ENCODE data around the gene SQSTM1. TPM values are rescaled to one million over a fixed set of nuclear protein-coding genes. Genes with fewer than 3 reads are reported as not detected.
A peak's percentile ranks its signal among the peaks of the same experiment; 100 is the strongest.

SQSTM1 gene
- total RNA-seq, 1 donor from 2014 or later = 146 TPM

DNA sequence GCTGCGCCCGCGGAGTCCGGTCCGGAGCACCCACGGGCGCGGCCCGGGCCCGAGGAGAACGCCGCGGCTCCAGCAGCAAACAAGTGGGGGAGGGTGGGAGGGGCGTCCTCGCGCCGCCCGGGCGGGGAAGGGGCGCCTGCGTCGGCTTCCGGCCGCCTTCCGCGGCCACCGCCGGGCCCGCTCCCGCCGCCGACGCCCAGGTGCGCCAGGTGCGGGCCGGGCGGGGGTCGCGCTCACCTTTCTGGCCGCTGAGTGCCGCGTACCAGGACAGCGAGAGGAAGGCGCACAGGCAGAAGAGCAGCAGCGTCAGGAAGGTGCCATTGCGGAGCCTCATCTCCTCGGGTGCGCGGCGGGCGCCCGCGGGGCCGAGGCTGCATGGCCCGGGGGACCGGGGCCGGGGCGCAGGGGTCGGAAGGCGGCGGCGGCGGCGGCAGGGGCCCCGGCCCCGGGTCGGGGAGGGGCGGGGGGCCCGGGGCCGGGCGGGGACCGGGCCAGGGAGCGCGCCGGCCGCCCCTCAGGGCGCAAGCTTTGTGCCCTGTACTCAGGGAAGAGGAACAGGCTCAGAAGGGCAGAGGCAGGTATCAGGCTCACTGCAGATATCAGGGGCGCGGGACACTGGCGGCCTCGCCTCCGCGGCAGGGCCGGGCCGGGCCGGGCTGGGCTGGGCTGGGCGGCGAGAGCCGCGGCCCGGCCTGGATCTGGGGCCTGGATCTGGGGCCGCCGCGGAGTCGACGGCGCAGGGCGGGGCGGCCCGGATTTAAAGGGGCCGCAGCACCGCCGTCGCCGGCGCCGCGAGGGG, 14.3 kb upstream of the SQSTM1 start, which contains the start of gene MGAT4B:
Gene MGAT4B, minus strand, starts transcription at position 617 of the 799 bp plus-strand sequence. Its CDS starts 283 bp downstream, at position 334.
- Mint-ChIP-seq H3K27ac (no peak within 1 kb of the TSS), H3K36me3 (peaks cover 4% of the 10 kb centered on the region), H3K27me3 (ENCODE audit: low read depth) (no peaks in the 10 kb centered on the region), H3K9me3 (no peaks in the 10 kb centered on the region), H3K4me1 (peaks cover 29% of the 10 kb centered on the region), H3K4me3 (peak within 1 kb of the TSS; percentile 73)
- TF ChIP-seq, protein P1, sequence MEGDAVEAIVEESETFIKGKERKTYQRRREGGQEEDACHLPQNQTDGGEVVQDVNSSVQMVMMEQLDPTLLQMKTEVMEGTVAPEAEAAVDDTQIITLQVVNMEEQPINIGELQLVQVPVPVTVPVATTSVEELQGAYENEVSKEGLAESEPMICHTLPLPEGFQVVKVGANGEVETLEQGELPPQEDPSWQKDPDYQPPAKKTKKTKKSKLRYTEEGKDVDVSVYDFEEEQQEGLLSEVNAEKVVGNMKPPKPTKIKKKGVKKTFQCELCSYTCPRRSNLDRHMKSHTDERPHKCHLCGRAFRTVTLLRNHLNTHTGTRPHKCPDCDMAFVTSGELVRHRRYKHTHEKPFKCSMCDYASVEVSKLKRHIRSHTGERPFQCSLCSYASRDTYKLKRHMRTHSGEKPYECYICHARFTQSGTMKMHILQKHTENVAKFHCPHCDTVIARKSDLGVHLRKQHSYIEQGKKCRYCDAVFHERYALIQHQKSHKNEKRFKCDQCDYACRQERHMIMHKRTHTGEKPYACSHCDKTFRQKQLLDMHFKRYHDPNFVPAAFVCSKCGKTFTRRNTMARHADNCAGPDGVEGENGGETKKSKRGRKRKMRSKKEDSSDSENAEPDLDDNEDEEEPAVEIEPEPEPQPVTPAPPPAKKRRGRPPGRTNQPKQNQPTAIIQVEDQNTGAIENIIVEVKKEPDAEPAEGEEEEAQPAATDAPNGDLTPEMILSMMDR (IDR thresholded peaks at IDR 0.05; ENCODE audit: unreplicated experiment) = no peak
- peak in 1 of 2 experiments; percentile 67 for DNase-seq (ENCODE audit: low spot score in 2 of 2, unreplicated experiment in 2 of 2)

DNA sequence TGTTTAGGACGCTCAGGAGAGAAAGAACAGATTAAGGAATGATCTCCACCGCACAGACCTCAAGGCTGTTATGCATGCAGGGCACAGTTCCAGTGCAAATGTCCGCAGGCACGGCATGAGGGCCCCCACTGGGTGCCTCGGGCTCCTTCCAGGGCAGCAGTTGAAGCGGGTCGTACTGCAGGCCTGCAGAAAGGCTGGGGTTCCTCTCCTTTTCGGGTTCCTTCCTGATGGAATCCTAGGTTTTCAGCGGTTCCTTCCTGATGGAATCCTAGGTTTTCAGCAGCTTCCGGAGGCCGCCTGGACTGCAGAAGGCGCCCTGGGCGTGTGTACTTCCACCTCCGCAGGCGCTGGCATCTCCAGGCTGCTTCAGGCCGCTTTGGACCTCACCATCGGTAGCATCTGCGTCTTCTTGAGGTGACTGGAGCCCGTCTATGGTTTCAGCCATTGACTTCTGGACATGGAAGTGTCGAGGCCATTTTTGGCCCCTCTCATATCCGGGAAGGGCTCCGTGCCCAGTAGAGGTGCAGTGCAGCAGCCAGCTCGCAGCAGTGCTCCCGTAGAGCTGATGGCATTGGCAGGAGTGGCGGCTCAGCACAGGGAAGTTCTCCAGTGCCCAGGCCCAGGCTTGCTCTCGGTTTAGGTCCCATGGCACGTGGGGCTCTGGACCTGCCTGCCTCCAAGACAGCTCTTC, 8.4 kb upstream of the SQSTM1 start:
- no peak overlapping the region for H3K27ac Mint-ChIP-seq
- no peaks in the 10 kb centered on the region for H3K27me3 Mint-ChIP-seq (ENCODE audit: low read depth)
- H3K36me3 Mint-ChIP-seq = peaks cover 13% of the 10 kb centered on the region
- DNase-seq (ENCODE audit: low spot score in 2 of 2, unreplicated experiment in 2 of 2) = no peak
- no peaks in the 10 kb centered on the region for H3K9me3 Mint-ChIP-seq
- no peaks in the 10 kb centered on the region for H3K4me1 Mint-ChIP-seq
- H3K4me3 Mint-ChIP-seq = no peak overlapping the region
- TF ChIP-seq, protein P1 (IDR thresholded peaks at IDR 0.05; ENCODE audit: unreplicated experiment) = no peak

DNA sequence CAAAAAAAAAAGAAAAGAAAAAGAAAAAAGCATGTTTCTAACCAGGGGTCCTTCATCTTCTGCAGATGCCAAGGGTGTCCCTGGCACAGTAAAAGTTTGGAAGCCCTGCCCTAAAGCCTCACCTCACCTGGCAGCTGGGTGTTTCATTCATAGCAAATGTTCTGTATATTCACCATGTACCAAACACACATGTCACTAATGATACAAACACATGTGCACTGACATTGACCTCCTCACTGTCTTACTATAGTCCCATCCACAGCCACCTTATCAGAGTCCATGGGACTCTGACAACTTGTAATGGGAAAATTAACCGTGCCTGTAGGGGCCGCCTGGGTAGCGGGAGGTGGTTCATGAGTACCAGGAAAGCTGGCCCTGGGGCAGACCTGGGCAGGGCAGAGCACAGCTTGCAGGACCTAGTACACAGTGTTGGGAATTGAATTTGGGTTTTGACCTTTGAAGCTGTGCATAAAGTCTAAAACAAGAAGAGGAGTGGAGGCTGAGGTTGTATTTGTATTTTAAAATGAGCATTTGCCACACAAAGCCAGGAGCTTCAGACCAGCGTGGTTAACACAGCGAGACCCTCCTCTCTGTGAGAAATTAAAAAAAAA, 7.6 kb upstream of the SQSTM1 start:
- H3K4me3 Mint-ChIP-seq = no peak overlapping the region
- peaks cover 13% of the 10 kb centered on the region for H3K36me3 Mint-ChIP-seq
- H3K27ac Mint-ChIP-seq = no peak overlapping the region
- DNase-seq (ENCODE audit: low spot score in 2 of 2, unreplicated experiment in 2 of 2) = no peak
- no peaks in the 10 kb centered on the region for H3K9me3 Mint-ChIP-seq
- TF ChIP-seq, protein P1 (IDR thresholded peaks at IDR 0.05; ENCODE audit: unreplicated experiment) = no peak
- no peaks in the 10 kb centered on the region for H3K27me3 Mint-ChIP-seq (ENCODE audit: low read depth)
- H3K4me1 Mint-ChIP-seq = peaks cover 3% of the 10 kb centered on the region

DNA sequence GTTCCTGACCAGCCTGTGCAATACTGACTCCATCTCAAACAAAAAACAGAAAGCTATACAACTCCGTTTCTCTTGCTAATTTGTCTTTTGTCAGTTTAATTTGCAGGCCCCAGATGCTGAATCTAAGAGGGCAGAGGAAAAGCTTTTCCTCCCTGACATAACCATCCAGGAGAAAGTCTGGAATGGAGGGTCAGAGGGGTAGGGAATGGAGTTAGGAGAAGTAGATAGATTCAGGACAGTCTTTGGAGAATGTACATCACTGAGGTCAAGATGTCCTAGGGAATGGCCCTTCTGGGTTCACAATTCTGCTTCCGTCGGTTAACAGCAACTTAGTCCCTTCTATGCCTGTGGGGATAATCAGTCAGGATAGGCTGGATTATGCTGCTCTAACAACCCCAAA, 6.6 kb upstream of the SQSTM1 start:
- Mint-ChIP-seq H3K27me3 (ENCODE audit: low read depth) (no peaks in the 10 kb centered on the region), H3K9me3 (no peaks in the 10 kb centered on the region), H3K27ac (no peak overlapping the region), H3K4me1 (peaks cover 9% of the 10 kb centered on the region), H3K36me3 (peaks cover 13% of the 10 kb centered on the region), H3K4me3 (no peak overlapping the region)
- no peak for DNase-seq (ENCODE audit: low spot score in 2 of 2, unreplicated experiment in 2 of 2)
- TF ChIP-seq, protein P1 (IDR thresholded peaks at IDR 0.05; ENCODE audit: unreplicated experiment) = no peak

DNA sequence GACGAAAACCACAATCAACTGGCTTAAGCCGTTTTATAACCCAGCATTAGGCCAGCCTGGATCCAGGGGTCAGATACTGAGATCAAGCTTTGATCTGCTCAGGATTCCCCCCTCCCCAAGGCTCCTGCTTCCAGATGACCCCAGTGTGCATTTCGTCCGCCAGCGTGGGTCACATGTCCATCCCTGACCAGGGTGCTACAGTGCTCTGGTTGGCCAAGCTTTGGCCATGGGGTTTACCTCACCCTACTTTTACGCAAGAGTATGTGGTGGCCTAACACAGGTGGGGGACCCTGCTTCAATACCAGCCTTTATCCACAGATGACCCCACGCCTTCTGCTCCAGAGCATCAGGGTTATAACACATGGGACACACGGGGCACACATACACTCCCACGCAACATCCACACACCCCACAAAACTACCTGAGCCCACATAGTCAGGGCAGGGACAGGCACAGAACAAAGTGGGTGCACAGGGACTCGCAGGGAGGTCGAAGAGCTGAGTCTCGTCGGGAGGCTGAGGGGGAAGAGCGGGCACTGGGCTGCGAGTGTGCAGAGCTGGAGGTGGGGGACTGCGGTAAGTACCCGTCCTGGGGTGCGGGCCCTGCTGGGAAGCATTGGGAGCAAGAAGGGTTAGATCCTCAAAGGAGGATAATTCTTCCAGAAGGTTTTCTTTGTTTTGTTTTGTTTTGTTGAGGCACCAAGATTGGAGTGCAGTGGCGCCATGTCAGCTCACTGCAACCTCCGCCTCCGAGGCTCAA, 5.0 kb upstream of the SQSTM1 start:
- TF ChIP-seq, protein P1 (IDR thresholded peaks at IDR 0.05; ENCODE audit: unreplicated experiment) = no peak

More for the DNA sequence above, 5.0 kb upstream of the SQSTM1 start:
- no peak for DNase-seq (ENCODE audit: low spot score in 2 of 2, unreplicated experiment in 2 of 2)
- Mint-ChIP-seq H3K36me3 (peaks cover 13% of the 10 kb centered on the region), H3K4me3 (peak overlapping the region; percentile 61), H3K27ac (peak overlapping the region; percentile 64), H3K9me3 (no peaks in the 10 kb centered on the region), H3K4me1 (peaks cover 20% of the 10 kb centered on the region), H3K27me3 (ENCODE audit: low read depth) (no peaks in the 10 kb centered on the region)
